Measurements from ENCODE around the gene AGXT2.

- TF ChIP-seq CTCF (IDR thresholded peaks at IDR 0.05 in 2 of 3, conservative IDR thresholded peaks at IDR 0.05 in 1 of 3; ENCODE audit: borderline replicate concordance in 1 of 3, insufficient read depth in 1 of 3, low read depth in 2 of 3, low read length in 2 of 3) (no peak), REST (IDR thresholded peaks at IDR 0.05; ENCODE audit: low read depth) (no peak), EZH2 (IDR thresholded peaks at IDR 0.05) (no peak), SIN3A (IDR thresholded peaks at IDR 0.05; ENCODE audit: low read depth) (no peak), RAD21 (IDR thresholded peaks at IDR 0.05; ENCODE audit: low read depth) (no peak), POLR2AphosphoS5 (IDR thresholded peaks at IDR 0.05; ENCODE audit: low read depth, low read length) (no peak), ZNF274 (IDR thresholded peaks at IDR 0.05; ENCODE audit: low read depth, low read length) (no peak), CEBPB (IDR thresholded peaks at IDR 0.05; ENCODE audit: low read depth) (no peak), POLR2A (IDR thresholded peaks at IDR 0.05; ENCODE audit: borderline replicate concordance, extremely low read depth, insufficient read depth, insufficient read length) (no peak), ELF1 (IDR thresholded peaks at IDR 0.05; ENCODE audit: borderline replicate concordance, low read depth) (no peak), ATF3 (IDR thresholded peaks at IDR 0.05) (no peak), YY1 (IDR thresholded peaks at IDR 0.05; ENCODE audit: extremely low read depth, insufficient replicate concordance, low read depth, low read length) (no peak)
- TF ChIP-seq, protein P1, sequence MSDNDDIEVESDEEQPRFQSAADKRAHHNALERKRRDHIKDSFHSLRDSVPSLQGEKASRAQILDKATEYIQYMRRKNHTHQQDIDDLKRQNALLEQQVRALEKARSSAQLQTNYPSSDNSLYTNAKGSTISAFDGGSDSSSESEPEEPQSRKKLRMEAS (IDR thresholded peaks at IDR 0.05) = no peak
These were observed 21.4 kb downstream of the AGXT2 start for GRCh38 chr5:35026280-35026840.

All from HCT116 (cell line).